Measurements from ENCODE around the gene TWIST2. TPM values are rescaled to one million over a fixed set of nuclear protein-coding genes. Genes with fewer than 3 reads are reported as not detected.

The TWIST2 gene
- total RNA-seq, 2 donors from 2014 or later, result 23.5 to 52.9 TPM

GRCh38 chr2:238820197-238820596 lies 27.7 kb upstream of the TWIST2 start:
- 91% methylated on average over 1 of the region's 1 CpG for WGBS
- TF ChIP-seq, protein P1, sequence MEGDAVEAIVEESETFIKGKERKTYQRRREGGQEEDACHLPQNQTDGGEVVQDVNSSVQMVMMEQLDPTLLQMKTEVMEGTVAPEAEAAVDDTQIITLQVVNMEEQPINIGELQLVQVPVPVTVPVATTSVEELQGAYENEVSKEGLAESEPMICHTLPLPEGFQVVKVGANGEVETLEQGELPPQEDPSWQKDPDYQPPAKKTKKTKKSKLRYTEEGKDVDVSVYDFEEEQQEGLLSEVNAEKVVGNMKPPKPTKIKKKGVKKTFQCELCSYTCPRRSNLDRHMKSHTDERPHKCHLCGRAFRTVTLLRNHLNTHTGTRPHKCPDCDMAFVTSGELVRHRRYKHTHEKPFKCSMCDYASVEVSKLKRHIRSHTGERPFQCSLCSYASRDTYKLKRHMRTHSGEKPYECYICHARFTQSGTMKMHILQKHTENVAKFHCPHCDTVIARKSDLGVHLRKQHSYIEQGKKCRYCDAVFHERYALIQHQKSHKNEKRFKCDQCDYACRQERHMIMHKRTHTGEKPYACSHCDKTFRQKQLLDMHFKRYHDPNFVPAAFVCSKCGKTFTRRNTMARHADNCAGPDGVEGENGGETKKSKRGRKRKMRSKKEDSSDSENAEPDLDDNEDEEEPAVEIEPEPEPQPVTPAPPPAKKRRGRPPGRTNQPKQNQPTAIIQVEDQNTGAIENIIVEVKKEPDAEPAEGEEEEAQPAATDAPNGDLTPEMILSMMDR (IDR thresholded peaks at IDR 0.05), result no peak
- TF ChIP-seq POLR2AphosphoS5 (IDR thresholded peaks at IDR 0.05) (no peak), POLR2A (IDR thresholded peaks at IDR 0.05) (no peak)
- H3K9me3 ChIP-seq, result no peaks in the 10 kb centered on the region
- peaks cover 4% of the 10 kb centered on the region for H3K27me3 ChIP-seq (replicated peaks; ENCODE audit: insufficient read depth)
- intact Hi-C loops (cut with DNase I), result no loop called here
- no peak overlapping the region for H3K27ac ChIP-seq
- H3K36me3 ChIP-seq, result no peaks in the 10 kb centered on the region
- no peak for DNase-seq (ENCODE audit: low spot score)
- no peaks in the 10 kb centered on the region for H3K4me1 ChIP-seq (replicated peaks)
- H3K4me3 ChIP-seq, result no peak overlapping the region

DNA sequence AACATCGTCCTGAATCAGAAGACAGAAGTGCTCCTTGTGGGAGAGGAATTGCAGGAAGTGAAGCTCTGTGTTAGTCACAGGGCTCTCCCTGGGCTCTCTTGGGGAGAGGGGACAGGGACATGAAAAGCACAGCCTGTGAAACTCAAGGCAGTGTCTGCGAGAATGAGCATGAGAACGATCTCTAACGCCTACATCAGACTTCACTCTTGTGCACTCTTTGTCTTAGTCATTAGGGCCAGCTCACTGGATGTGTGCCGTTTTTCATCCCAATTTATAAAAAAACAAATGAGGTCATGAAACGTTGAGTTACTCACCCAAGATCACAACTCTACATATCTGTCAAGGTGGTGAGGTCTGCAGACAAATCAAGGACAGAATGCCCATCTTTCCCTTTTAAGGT lies 27.0 kb upstream of the TWIST2 start:
- Histone ChIP-seq H3K4me3 (no peak overlapping the region), H3K9me3 (no peaks in the 10 kb centered on the region), H3K36me3 (no peaks in the 10 kb centered on the region), H3K27me3 (replicated peaks; ENCODE audit: insufficient read depth) (peaks cover under 1% of the 10 kb centered on the region), H3K27ac (no peak overlapping the region), H3K4me1 (replicated peaks) (no peaks in the 10 kb centered on the region)
- intact Hi-C loops (cut with DNase I), result no loop called here
- 39% methylated on average over 6 of the region's 6 CpGs for WGBS
- DNase-seq (ENCODE audit: low spot score), result no peak
- TF ChIP-seq, protein P1 (IDR thresholded peaks at IDR 0.05), result no peak
- TF ChIP-seq POLR2AphosphoS5 (IDR thresholded peaks at IDR 0.05) (no peak), POLR2A (IDR thresholded peaks at IDR 0.05) (no peak)

DNA sequence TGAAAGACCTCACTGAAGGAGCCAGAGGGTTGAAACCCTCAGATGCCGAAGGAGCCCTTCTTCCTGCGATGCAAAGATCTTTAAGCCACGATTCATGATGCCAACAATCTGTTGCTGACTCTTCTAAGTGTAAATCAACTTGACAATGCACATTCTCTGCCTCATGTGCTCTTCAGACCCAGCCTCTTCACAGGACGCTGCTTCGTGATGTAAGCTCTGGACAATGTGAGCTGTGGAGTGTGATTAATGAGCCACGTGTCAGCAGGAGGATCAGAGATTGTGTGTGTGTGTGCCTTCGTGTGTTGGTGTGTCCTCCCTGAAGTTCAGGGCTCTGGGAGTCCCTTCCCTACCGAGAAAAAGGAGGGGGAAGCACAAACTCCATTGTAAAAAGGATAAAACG lies 26.5 kb upstream of the TWIST2 start:
- Histone ChIP-seq H3K27ac (no peak overlapping the region), H3K4me1 (replicated peaks) (no peaks in the 10 kb centered on the region), H3K36me3 (no peaks in the 10 kb centered on the region), H3K9me3 (no peaks in the 10 kb centered on the region), H3K4me3 (no peak overlapping the region), H3K27me3 (replicated peaks; ENCODE audit: insufficient read depth) (no peaks in the 10 kb centered on the region)
- DNase-seq (ENCODE audit: low spot score), result no peak
- intact Hi-C loops (cut with DNase I), result no loop called here
- TF ChIP-seq POLR2AphosphoS5 (IDR thresholded peaks at IDR 0.05), result no peak
- no peak for TF ChIP-seq POLR2A (IDR thresholded peaks at IDR 0.05)
- TF ChIP-seq, protein P1 (IDR thresholded peaks at IDR 0.05), result no peak
- WGBS, result 36% methylated on average over 9 of the region's 9 CpGs

- Histone ChIP-seq H3K27me3 (replicated peaks; ENCODE audit: insufficient read depth) (no peaks in the 10 kb centered on the region), H3K27ac (no peak overlapping the region), H3K4me3 (no peak overlapping the region), H3K9me3 (no peaks in the 10 kb centered on the region), H3K4me1 (replicated peaks) (no peaks in the 10 kb centered on the region), H3K36me3 (no peaks in the 10 kb centered on the region)
- no peak for DNase-seq (ENCODE audit: low spot score)
- intact Hi-C loops (cut with DNase I), result no loop called here
- 77% methylated on average over 10 of the region's 10 CpGs for WGBS
- TF ChIP-seq POLR2A (IDR thresholded peaks at IDR 0.05) (no peak), POLR2AphosphoS5 (IDR thresholded peaks at IDR 0.05) (no peak)
- TF ChIP-seq, protein P1 (IDR thresholded peaks at IDR 0.05), result no peak
Measured at GRCh38 chr2:238821944-238822670, 25.8 kb upstream of the TWIST2 start.

- no peaks in the 10 kb centered on the region for H3K9me3 ChIP-seq
- no peaks in the 10 kb centered on the region for H3K4me1 ChIP-seq (replicated peaks)
- DNase-seq (ENCODE audit: low spot score), result no peak
- H3K27me3 ChIP-seq (replicated peaks; ENCODE audit: insufficient read depth), result no peaks in the 10 kb centered on the region
- H3K4me3 ChIP-seq, result no peak overlapping the region
- no peak overlapping the region for H3K27ac ChIP-seq
- TF ChIP-seq POLR2AphosphoS5 (IDR thresholded peaks at IDR 0.05) (no peak), POLR2A (IDR thresholded peaks at IDR 0.05) (no peak)
- TF ChIP-seq, protein P1 (IDR thresholded peaks at IDR 0.05), result no peak
- intact Hi-C loops (cut with DNase I), result no loop called here
- 89% methylated on average over 1 of the region's 1 CpG for WGBS
- no peaks in the 10 kb centered on the region for H3K36me3 ChIP-seq
Measured at GRCh38 chr2:238822955-238823354, 24.9 kb upstream of the TWIST2 start.

All from prostate gland (tissue), 2 donors.